Right lobe of liver (tissue), 4 donors: ENCODE data around the gene NAA60.

ENCODE experiments used
- POLR2A ChIP-seq: fragments of 450-650 bp; IDR thresholded peaks from one replicate; pipeline ENCODE4 v1.6.1; 2017; ENCODE audit warnings: antibody characterized with exemption, mild to moderate bottlenecking
- TF ChIP-seq, protein P1 (sequence below), 4 donors: fragments of 200-600 bp in 3 of 4; fragments of 450-650 bp in 1 of 4; IDR thresholded peaks; one replicate each; pipeline versions ENCODE4 v1.5.1 to v1.8.0; 2016 to 2022; ENCODE audit warnings: antibody characterized with exemption in 4 of 4, mild to moderate bottlenecking in 2 of 4
- donor health status: DM: no; HTN: no; CAD: no.
- donor health status: DM: no; HTN: no; CAD: no.
- donor health status: DM: no; HTN: yes; CAD: no.

DNA sequence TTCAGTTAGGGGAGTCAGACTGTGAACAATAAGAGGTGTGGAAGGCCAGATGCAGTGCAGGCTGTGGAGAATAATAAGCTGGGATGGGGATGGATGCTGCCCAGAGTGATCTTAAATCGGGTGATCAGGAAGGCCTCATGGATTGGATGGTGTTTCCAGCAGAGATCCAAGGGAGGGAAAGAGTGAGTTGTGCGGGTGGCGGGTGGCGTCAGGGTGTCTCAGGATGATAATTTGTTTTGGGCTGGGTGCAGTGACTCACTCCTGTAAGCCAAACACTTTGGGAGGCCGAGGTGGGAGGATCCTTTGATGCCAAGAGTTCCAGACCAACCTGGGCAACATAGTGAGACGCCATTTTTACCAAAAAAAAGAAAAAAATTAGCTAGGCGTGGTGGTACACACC, 65.3 kb downstream of the NAA60 start:
- no peak for TF ChIP-seq POLR2A
- TF ChIP-seq, protein P1, sequence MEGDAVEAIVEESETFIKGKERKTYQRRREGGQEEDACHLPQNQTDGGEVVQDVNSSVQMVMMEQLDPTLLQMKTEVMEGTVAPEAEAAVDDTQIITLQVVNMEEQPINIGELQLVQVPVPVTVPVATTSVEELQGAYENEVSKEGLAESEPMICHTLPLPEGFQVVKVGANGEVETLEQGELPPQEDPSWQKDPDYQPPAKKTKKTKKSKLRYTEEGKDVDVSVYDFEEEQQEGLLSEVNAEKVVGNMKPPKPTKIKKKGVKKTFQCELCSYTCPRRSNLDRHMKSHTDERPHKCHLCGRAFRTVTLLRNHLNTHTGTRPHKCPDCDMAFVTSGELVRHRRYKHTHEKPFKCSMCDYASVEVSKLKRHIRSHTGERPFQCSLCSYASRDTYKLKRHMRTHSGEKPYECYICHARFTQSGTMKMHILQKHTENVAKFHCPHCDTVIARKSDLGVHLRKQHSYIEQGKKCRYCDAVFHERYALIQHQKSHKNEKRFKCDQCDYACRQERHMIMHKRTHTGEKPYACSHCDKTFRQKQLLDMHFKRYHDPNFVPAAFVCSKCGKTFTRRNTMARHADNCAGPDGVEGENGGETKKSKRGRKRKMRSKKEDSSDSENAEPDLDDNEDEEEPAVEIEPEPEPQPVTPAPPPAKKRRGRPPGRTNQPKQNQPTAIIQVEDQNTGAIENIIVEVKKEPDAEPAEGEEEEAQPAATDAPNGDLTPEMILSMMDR (IDR thresholded peaks at IDR 0.05), result no peak
